Spleen (tissue), 11 donors: ENCODE measurements around the gene TSFM. TPM values are rescaled to one million over a fixed set of nuclear protein-coding genes. Genes with fewer than 3 reads are reported as not detected.

Experiments used
- DNase-seq: peaks from one replicate; pipeline ENCODE4 v3.0.0-alpha.2; 2020
- H3K27ac ChIP-seq, 8 donors: fragments of 200-600 bp; sonication (generic) in 7 of 8; 1 replicate in 4 of 8; 2 replicates in 4 of 8; pipeline versions ENCODE4 v1.5.0 to v1.8.0; 2016 to 2021; ENCODE audit warnings: inconsistent platforms in 4 of 8, mild to moderate bottlenecking in 4 of 8, moderate library complexity in 1 of 8
- H3K27me3 ChIP-seq, 7 donors: fragments of 200-600 bp; sonication (generic) in 6 of 7; replicated peaks in 1 of 7; 1 replicate in 4 of 7; 2 replicates in 3 of 7; pipeline versions ENCODE4 v1.5.0 to v1.8.0; 2016 to 2021; ENCODE audit warnings: inconsistent platforms in 3 of 7, mild to moderate bottlenecking in 1 of 7
- H3K36me3 ChIP-seq, 6 donors: fragments of 200-600 bp; sonication (generic) in 5 of 6; 1 replicate in 4 of 6; 2 replicates in 2 of 6; pipeline versions ENCODE4 v1.5.0 to v1.8.0; 2016 to 2021; ENCODE audit warnings: inconsistent platforms in 2 of 6
- H3K4me1 ChIP-seq, 6 donors: fragments of 200-600 bp; sonication (generic) in 5 of 6; 1 replicate in 3 of 6; 2 replicates in 3 of 6; pipeline versions ENCODE4 v1.5.0 to v1.8.0; 2016 to 2021; ENCODE audit warnings: inconsistent platforms in 3 of 6
- H3K4me3 ChIP-seq, 8 donors: fragments of 200-600 bp; sonication (generic) in 7 of 8; 1 replicate in 4 of 8; 2 replicates in 4 of 8; pipeline versions ENCODE4 v1.5.0 to v1.8.0; 2016 to 2021; ENCODE audit warnings: inconsistent platforms in 4 of 8, mild to moderate bottlenecking in 4 of 8, moderate library complexity in 2 of 8
- H3K9me3 ChIP-seq, 8 donors: fragments of 200-600 bp; sonication (generic) in 7 of 8; 1 replicate in 4 of 8; 2 replicates in 4 of 8; pipeline versions ENCODE4 v1.5.0 to v1.8.0; 2016 to 2021; ENCODE audit warnings: inconsistent platforms in 4 of 8
- CTCF ChIP-seq, 11 experiments: fragments of 200-600 bp in 7 of 11; fragments of 450-650 bp in 4 of 11; sonication (generic) in 4 of 11; IDR thresholded peaks in 8 of 11; conservative IDR thresholded peaks in 3 of 11; 1 replicate in 7 of 11; 2 replicates in 4 of 11; pipeline versions ENCODE4 v1.4.0 to v1.8.0; 2016 to 2021; ENCODE audit warnings: antibody characterized with exemption in 11 of 11, inconsistent platforms in 4 of 11, mild to moderate bottlenecking in 1 of 11
- POLR2A ChIP-seq, 3 donors: fragments of 450-650 bp; IDR thresholded peaks; one replicate each; pipeline ENCODE4 v1.5.1; 2017; ENCODE audit warnings: antibody characterized with exemption in 3 of 3, mild to moderate bottlenecking in 1 of 3
- POLR2AphosphoS5 ChIP-seq, 3 donors: sonication (generic); formaldehyde crosslinking; IDR thresholded peaks; one replicate each; pipeline ENCODE4 v1.5.1; 2017; ENCODE audit warnings: antibody characterized with exemption in 3 of 3
- WGBS, 5 donors: extraction: QIAGEN DNeasy Blood & Tissue Kit in 3 of 5; methylation state at CpG; one replicate each; pipeline versions ENCODE4 v1.1.5 to v1.1.7; 2013 to 2018; 5-methylcytosine and 5-hydroxymethylcytosine counted together
- intact Hi-C: fragments of 100-400 bp; cut with DNase I; formaldehyde crosslinking; loops from one replicate; pipeline ENCODE4 v1.15.0; 2023; ENCODE audit warnings: low total_unique reads
- polyA plus RNA-seq, 3 donors: library from polyadenylated mRNA; stranded (reverse); fragments of 200-250 nt; gene quantifications; one replicate each; pipeline ENCODE4 v1.2.1, GENCODE V29; 2013
- total RNA-seq, 7 donors: library from RNA; depleted of rRNA in 3 of 7; stranded (reverse); fragments of >200 nt in 3 of 7; fragmentation: NEBNext Ultra II Directional in 4 of 7; extraction: Animal tissue kit (Norgen Biotek cat#: 25700) in 4 of 7; gene quantifications; one replicate each; pipeline versions ENCODE4 v1.1.0 to v1.2.1, GENCODE V29; 2016 to 2021
- donor health status: healthy with polysubstance abuse.
- donor health status: DM: no; HTN: no; CAD: no; lungs with moderate emphysema.
- donor health status: DM: no; HTN: no; CAD: no.
- donor health status: Bipolar disorder and iron deficiency.
- donor health status: healthy.
- donor health status: DM: no; HTN: no; CAD: no.
- donor health status: DM: yes; HTN: yes; CAD: no.

The TSFM gene
- total and polyA plus RNA-seq, 10 donors: 13.2 to 38.2 (median 18.1) TPM

GRCh38 chr12:57834086-57834876 is 51.7 kb downstream of the TSFM start:
- intact Hi-C loops: loop anchor here (5.0 kb wide), 1 partner anchor 73 kb away; no protein-coding TSS in a partner anchor
- no peak overlapping the region for H3K4me3 ChIP-seq

GRCh38 chr12:57835366-57836288 is 53.0 kb downstream of the TSFM start:
- Histone ChIP-seq H3K4me1 (peaks cover 100% of the 10 kb centered on the region in 6 donors), H3K4me3 (peak overlapping the region in 3 of 8 donors; percentile 20 to 49 (median 22)), H3K27me3 (no peaks in the 10 kb centered on the region), H3K36me3 (peaks cover 0 to 12% (median 0%) of the 10 kb centered on the region in 6 donors), H3K27ac (peak overlapping the region; percentile 36 to 80 (median 74)), H3K9me3 (no peaks in the 10 kb centered on the region)
- WGBS, 5 donors: 37 to 55% (median 49%) methylated on average over 9 of the region's 9 CpGs
- peak in 1 of 3 donors; percentile 46 for TF ChIP-seq POLR2AphosphoS5 (IDR thresholded peaks at IDR 0.05)
- TF ChIP-seq CTCF (IDR thresholded peaks at IDR 0.05 in 8 of 11, conservative IDR thresholded peaks at IDR 0.05 in 3 of 11): no peak
- DNase-seq: no peak
- intact Hi-C loops: no loop called here

More at GRCh38 chr12:57834086-57834876, 51.7 kb downstream of the TSFM start:
- H3K27ac ChIP-seq: peak overlapping the region in 7 of 8 donors; percentile 42 to 74 (median 72)
- H3K36me3 ChIP-seq: peaks cover 0 to 17% (median 2%) of the 10 kb centered on the region in 6 donors
- WGBS, 5 donors: 0 to 38% (median 17%) methylated on average over 1 of the region's 1 CpG; no CpG with 5 or more reads in 1 of the 5 donors
- no peak for DNase-seq
- H3K27me3 ChIP-seq: no peaks in the 10 kb centered on the region
- TF ChIP-seq POLR2A (IDR thresholded peaks at IDR 0.05): no peak
- TF ChIP-seq CTCF (IDR thresholded peaks at IDR 0.05 in 8 of 11, conservative IDR thresholded peaks at IDR 0.05 in 3 of 11): no peak
- no peak for TF ChIP-seq POLR2AphosphoS5 (IDR thresholded peaks at IDR 0.05)
- H3K4me1 ChIP-seq: peaks cover 94 to 100% (median 99%) of the 10 kb centered on the region in 6 donors
- no peaks in the 10 kb centered on the region for H3K9me3 ChIP-seq

- Histone ChIP-seq H3K27me3 (no peaks in the 10 kb centered on the region), H3K27ac (peak overlapping the region in 7 of 8 donors; percentile 72 to 80 (median 74)), H3K4me3 (peak overlapping the region in 5 of 8 donors; percentile 6 to 49 (median 20)), H3K36me3 (peaks cover 0 to 9% (median 0%) of the 10 kb centered on the region in 6 donors), H3K9me3 (no peaks in the 10 kb centered on the region), H3K4me1 (peaks cover 99 to 100% (median 100%) of the 10 kb centered on the region in 6 donors)
- TF ChIP-seq POLR2AphosphoS5 (IDR thresholded peaks at IDR 0.05): peak in 2 of 3 donors; percentile 37 to 68
- TF ChIP-seq CTCF (IDR thresholded peaks at IDR 0.05 in 8 of 11, conservative IDR thresholded peaks at IDR 0.05 in 3 of 11): no peak
- no peak for TF ChIP-seq POLR2A (IDR thresholded peaks at IDR 0.05)
- no peak for DNase-seq
- intact Hi-C loops: no loop called here
- 8 to 15% (median 10%) methylated on average over 13 of the region's 13 CpGs for WGBS, 5 donors
Measured at GRCh38 chr12:57836442-57837375, 54.1 kb downstream of the TSFM start.
